Esophagus (tissue), 2 donors: Measurements from ENCODE around the gene CHST2. TPM values are rescaled to one million over a fixed set of nuclear protein-coding genes. Genes with fewer than 3 reads are reported as not detected.
"Not testable (repeated sequence)": the region's sequence is repeated elsewhere in the genome, so short reads cannot be mapped to it uniquely, and the experiment has no call there.

Experiments
- H3K27ac ChIP-seq, 2 donors: one replicate each; pipeline ENCODE4 v1.5.1; 2013; ENCODE audit warnings: low read depth in 2 of 2, mild to moderate bottlenecking in 2 of 2, inconsistent platforms in 1 of 2, low read length in 1 of 2, moderate library complexity in 1 of 2
- H3K27me3 ChIP-seq, 2 donors: one replicate each; pipeline ENCODE4 v1.6.1; 2013; ENCODE audit warnings: low read length in 2 of 2, control low read depth in 1 of 2, mild to moderate bottlenecking in 1 of 2; ENCODE audit not compliant: insufficient read depth in 2 of 2, control insufficient read depth in 1 of 2
- H3K36me3 ChIP-seq, 2 donors: one replicate each; pipeline ENCODE4 v1.6.1; 2013; ENCODE audit warnings: low read length in 1 of 2; ENCODE audit not compliant: control insufficient read depth in 2 of 2, insufficient read depth in 2 of 2
- H3K4me1 ChIP-seq, 2 donors: one replicate each; pipeline ENCODE4 v1.6.1; 2013; ENCODE audit warnings: low read length in 1 of 2; ENCODE audit not compliant: control insufficient read depth in 2 of 2, insufficient read depth in 2 of 2
- H3K4me3 ChIP-seq, 2 donors: one replicate each; pipeline ENCODE4 v1.5.1; 2013; ENCODE audit warnings: low read length in 2 of 2, mild to moderate bottlenecking in 2 of 2, low read depth in 1 of 2, moderate library complexity in 1 of 2
- H3K9me3 ChIP-seq, 2 donors: one replicate each; pipeline ENCODE4 v1.6.1; 2013; ENCODE audit warnings: mild to moderate bottlenecking in 2 of 2, low read depth in 1 of 2, low read length in 1 of 2, moderate library complexity in 1 of 2; ENCODE audit not compliant: control insufficient read depth in 2 of 2, insufficient read depth in 1 of 2
- WGBS, 2 donors: extraction: QIAGEN DNeasy Blood & Tissue Kit; methylation state at CpG; one replicate each; pipeline ENCODE4 v1.1.7; 2013; 5-methylcytosine and 5-hydroxymethylcytosine counted together
- polyA plus RNA-seq, 2 donors: library from polyadenylated mRNA; stranded (reverse); fragments of 200-250 nt; gene quantifications; one replicate each; pipeline ENCODE4 v1.2.3, GENCODE V29; 2013
- donor health status: healthy with polysubstance abuse.
- donor health status: Bipolar disorder and iron deficiency.

The CHST2 gene
- polyA plus RNA-seq, 2 donors, result 0.37 to 0.48 TPM

DNA sequence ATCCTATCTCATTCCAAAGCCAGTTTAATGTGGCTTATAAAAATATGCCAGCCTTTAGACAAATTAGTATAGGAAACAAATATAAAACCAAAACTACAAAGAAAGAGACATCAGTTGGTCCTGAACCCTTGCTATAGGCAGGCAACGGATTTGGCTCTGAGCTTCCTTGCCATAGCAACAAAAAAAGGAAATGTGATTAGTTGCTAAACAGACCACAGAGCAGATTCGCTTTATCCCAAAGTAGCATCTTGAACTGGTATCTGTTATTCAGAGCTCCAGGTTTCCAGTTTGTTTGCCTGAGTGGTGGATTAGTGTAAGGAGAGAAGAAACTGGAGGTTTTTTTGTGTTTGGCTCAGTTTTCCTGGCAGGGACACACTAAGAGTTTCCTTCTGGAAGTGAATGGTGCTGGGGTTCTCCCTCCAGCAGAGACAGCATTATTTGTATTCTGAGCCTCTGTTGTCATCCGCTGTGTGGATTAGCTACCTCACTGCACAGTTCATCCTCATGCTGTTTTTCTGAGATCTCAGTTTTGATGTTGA, 44.1 kb downstream of the CHST2 start:
- no peak overlapping the region for H3K4me3 ChIP-seq
- 77 to 80% methylated on average over 3 of the region's 3 CpGs for WGBS, 2 donors
- H3K36me3 ChIP-seq, result no peaks in the 10 kb centered on the region
- H3K9me3 ChIP-seq, result no peaks in the 10 kb centered on the region
- no peaks in the 10 kb centered on the region for H3K27me3 ChIP-seq
- no peaks in the 10 kb centered on the region for H3K4me1 ChIP-seq
- H3K27ac ChIP-seq, result no peak overlapping the region

DNA sequence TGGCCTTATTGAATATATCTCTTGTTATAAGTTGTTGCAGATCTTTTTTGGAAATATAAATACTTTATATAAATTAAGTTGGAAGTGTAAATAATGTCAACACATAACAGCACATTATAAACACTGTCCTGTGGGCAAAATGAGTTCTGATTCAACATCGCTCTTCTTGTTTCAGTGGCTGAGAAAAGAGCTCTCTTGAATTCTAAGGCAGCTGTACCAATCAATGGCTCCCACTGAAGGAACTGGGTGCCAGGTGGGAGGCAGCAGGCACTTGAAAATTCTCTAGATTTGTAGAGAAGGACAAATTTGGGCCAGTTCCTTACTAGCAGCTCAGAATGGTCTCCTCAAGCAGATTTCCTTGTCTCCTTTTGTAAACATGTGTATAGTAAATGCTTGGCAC, 45.6 kb downstream of the CHST2 start:
- H3K4me1 ChIP-seq, result no peaks in the 10 kb centered on the region
- H3K9me3 ChIP-seq, result no peaks in the 10 kb centered on the region
- H3K36me3 ChIP-seq, result no peaks in the 10 kb centered on the region
- no peak overlapping the region for H3K27ac ChIP-seq
- WGBS, 2 donors, result 85 to 97% methylated on average over 1 of the region's 1 CpG
- no peaks in the 10 kb centered on the region for H3K27me3 ChIP-seq
- H3K4me3 ChIP-seq, result no peak overlapping the region

DNA sequence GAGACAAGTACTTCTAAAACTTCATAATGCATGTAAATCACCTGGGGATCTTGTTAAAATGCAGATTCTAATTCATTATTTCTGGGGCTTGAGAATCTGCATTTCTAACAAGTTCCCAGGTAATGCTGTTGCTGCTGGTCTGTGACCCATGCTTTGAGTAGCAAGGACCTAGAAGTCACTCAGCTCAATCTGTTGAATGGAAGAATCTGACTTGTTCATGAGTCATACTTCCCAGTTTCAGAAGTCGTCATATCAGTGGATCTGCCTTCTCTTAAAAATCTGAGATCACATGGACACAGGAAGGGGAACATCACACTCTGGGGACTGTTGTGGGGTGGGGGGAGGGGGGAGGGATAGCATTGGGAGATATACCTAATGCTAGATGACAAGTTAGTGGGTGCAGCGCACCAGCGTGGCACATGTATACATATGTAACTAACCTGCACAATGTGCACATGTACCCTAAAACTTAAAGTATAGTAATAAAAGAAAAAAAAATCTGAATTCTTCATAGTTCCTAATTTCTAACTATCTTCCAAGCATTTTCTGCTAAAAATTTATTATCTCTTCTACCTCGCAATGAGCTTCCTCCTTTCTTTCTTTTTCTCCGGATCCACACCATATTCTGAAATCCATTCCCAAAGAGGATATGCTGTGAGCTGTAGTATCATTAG, 46.2 kb downstream of the CHST2 start:
- H3K4me1 ChIP-seq, result not testable (repeated sequence)

DNA sequence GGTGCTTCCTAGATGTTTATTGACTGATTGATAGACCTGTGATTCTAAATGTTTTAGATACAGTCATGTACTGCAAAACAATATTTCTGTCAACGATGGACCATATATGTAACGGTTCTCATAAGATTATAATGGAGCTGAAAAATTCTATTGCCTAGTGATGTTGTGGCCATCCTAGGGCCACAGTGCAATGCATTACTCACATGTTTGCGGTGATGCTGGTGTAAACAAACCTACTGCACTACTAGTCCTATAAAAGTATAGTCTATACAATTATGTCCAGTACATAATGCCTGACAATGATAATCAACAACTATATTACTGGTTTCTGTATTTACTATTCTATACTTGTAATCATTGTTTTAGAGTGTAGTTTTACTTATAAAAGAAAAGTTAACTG, 46.8 kb downstream of the CHST2 start:
- no peaks in the 10 kb centered on the region for H3K36me3 ChIP-seq
- peaks cover 0 to 3% of the 10 kb centered on the region in 2 donors for H3K4me1 ChIP-seq
- H3K27me3 ChIP-seq, result no peaks in the 10 kb centered on the region
- no peaks in the 10 kb centered on the region for H3K9me3 ChIP-seq
- 91 to 97% methylated on average over 3 of the region's 3 CpGs for WGBS, 2 donors
- no peak overlapping the region for H3K27ac ChIP-seq
- no peak overlapping the region for H3K4me3 ChIP-seq

More for the DNA sequence above, 46.2 kb downstream of the CHST2 start:
- not testable (repeated sequence) for H3K4me3 ChIP-seq, H3K36me3 ChIP-seq, H3K27ac ChIP-seq, H3K9me3 ChIP-seq, H3K27me3 ChIP-seq
- WGBS, 2 donors, result 50 to 66% methylated on average over 3 of the region's 5 CpGs

DNA sequence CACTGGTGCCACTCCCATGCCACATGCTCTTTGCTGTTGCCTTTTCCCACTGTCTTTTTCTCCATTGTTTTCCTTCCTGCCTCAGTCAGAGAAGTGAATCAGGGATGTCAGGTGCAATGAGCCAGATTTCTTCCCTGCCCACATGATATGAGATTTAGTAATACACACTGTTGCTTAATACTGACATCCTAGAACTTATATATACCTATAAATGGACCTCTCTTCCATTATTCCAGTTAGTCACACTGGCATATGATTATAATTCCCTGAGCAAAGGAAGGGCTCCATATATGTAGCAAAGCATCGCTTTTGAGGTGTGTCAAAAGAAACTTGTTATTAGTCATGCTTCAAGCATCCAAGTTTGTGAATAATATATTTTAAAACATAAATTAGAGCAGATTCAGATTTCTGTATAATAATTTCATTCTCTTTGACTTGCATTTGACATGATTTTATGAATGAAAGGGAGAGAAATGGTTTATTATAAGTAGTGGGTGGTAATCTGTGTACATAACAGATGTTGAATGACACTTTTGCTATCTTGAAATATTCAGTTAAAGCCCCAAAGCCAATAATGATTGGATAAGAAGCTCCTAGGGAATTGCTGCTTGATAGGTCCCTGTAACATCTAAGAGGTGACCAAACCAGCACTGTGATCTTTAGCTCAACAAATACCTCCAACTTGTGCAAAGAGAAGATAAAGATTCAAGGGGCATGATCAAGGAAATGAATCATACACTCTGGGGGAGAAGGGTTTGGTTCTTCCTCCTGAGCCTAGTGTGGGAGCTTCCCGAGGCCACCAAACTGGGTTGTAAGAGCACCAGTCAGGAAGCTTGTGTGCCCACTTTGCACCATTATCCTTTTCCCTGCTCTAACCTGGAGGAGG, 48.6 kb downstream of the CHST2 start:
- Histone ChIP-seq H3K27me3 (no peaks in the 10 kb centered on the region), H3K4me3 (no peak overlapping the region), H3K36me3 (no peaks in the 10 kb centered on the region), H3K27ac (no peak overlapping the region), H3K9me3 (no peaks in the 10 kb centered on the region), H3K4me1 (peaks cover 0 to 3% of the 10 kb centered on the region in 2 donors)
- 65 to 66% methylated on average over 2 of the region's 2 CpGs for WGBS, 2 donors

DNA sequence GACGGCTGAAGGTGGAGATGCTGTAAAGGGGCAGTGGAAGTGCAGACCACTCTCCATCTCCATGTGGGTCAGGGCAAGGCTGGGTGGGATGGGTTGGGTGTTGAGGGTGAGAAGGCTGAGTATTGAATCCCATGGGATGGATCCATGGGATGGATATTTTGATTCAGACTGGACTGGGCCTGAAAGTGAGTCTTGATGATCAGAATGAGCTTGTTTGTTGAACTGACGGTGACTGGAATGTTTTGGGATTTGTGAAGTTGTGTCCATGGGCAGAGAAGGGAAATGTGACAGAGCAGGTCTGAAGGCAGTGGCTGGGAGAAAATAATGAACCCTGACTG, 49.3 kb downstream of the CHST2 start:
- H3K9me3 ChIP-seq, result no peaks in the 10 kb centered on the region
- H3K27me3 ChIP-seq, result no peaks in the 10 kb centered on the region
- no peak overlapping the region for H3K27ac ChIP-seq
- H3K4me1 ChIP-seq, result peaks cover 0 to 3% of the 10 kb centered on the region in 2 donors
- 90 to 97% methylated on average over 2 of the region's 2 CpGs for WGBS, 2 donors
- no peaks in the 10 kb centered on the region for H3K36me3 ChIP-seq
- no peak overlapping the region for H3K4me3 ChIP-seq

DNA sequence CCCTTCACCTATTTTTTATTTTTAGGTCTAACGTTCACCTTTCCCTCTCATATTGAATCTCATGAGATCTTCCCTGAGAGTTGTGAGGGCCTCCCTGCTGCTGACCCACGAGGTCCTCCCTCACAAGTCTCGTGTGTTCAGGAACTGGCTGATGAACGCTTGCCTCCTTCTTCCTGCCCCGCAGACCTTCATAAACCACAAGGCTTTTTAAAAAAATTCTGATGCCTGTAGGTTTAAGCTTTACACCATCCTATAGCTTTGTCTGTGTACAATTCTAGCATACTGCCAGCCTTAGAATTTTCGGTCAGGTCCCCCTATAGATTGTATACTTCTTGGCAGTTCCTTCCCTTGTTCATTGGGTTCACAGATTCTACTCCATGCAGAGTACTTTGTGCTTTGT, 50.5 kb downstream of the CHST2 start:
- Histone ChIP-seq H3K4me1 (peaks cover 0 to 3% of the 10 kb centered on the region in 2 donors), H3K27me3 (no peaks in the 10 kb centered on the region), H3K9me3 (no peaks in the 10 kb centered on the region), H3K4me3 (no peak overlapping the region), H3K27ac (no peak overlapping the region), H3K36me3 (no peaks in the 10 kb centered on the region)
- 71 to 77% methylated on average over 6 of the region's 6 CpGs for WGBS, 2 donors

DNA sequence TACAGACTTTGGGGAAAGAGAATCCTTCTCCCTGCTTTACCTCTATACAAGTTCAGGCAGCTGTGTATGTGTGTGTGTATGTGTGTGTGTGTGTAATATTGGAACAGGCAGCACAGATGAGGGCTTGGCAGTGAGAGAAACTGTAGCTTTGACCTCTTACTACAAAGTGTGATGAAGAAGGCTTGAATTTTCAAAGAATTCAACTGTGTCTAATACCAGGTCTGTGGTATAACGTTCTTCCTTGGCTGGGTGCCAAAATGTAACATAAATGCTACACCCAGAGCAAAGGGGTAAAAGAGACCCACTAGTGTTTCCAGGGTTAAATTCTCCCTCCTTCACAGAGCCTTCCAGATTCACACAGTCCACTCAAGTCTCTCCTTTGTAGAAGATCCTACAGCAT, 51.1 kb downstream of the CHST2 start:
- Histone ChIP-seq H3K36me3 (no peaks in the 10 kb centered on the region), H3K27me3 (no peaks in the 10 kb centered on the region), H3K4me1 (peaks cover 0 to 3% of the 10 kb centered on the region in 2 donors), H3K27ac (peak overlapping the region in 1 of 2 donors; percentile 37), H3K4me3 (no peak overlapping the region), H3K9me3 (no peaks in the 10 kb centered on the region)
- 0% methylated on average over 1 of the region's 1 CpG for WGBS, 2 donors

DNA sequence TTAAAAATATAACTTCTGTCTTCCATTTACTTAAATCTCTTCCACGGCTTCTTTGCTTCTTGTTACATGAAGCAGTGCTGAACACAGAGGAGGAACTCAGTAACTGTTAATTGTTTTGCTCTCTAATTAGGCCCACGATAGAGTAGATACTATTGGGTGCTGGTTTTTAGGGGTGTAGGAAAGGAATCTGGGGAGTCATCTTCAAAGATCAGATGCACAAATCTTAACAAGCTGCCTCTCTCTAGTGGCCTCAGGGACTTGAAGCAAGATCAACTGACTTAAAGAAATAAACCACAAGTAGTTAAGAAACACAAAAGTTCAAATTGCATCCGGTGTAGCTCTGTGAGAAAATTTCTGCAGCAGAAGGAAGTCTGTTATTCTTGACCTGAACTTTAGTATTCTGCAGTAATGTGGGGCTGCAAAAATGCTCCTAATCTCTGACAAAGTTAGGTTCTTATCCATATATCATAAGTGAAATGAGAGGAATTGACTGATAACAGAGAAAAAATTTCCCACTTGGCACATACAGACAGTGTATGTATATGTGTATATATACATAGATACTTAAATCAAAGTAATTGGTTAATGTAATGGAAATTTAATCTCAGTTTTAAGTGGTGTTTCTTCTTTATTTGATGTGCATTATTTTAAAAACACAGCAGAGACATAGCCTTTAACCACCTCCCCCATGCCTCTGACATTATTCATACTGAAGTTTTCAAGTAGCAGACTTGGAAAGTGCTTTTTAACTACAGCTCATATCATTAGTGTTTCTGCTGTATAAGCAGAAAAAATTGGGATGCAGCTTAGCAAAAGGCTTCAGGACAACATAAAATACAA, 51.8 kb downstream of the CHST2 start:
- Histone ChIP-seq H3K4me3 (no peak overlapping the region), H3K36me3 (no peaks in the 10 kb centered on the region), H3K4me1 (peaks cover 0 to 3% of the 10 kb centered on the region in 2 donors), H3K27me3 (no peaks in the 10 kb centered on the region), H3K27ac (no peak overlapping the region), H3K9me3 (no peaks in the 10 kb centered on the region)
- 57 to 58% methylated on average over 3 of the region's 3 CpGs for WGBS, 2 donors
